Measurements from ENCODE around the gene LDLRAD4.
"Not testable (repeated sequence)": the region's sequence is repeated elsewhere in the genome, so short reads cannot be mapped to it uniquely, and the experiment has no call there.

Gene LDLRAD4

DNA sequence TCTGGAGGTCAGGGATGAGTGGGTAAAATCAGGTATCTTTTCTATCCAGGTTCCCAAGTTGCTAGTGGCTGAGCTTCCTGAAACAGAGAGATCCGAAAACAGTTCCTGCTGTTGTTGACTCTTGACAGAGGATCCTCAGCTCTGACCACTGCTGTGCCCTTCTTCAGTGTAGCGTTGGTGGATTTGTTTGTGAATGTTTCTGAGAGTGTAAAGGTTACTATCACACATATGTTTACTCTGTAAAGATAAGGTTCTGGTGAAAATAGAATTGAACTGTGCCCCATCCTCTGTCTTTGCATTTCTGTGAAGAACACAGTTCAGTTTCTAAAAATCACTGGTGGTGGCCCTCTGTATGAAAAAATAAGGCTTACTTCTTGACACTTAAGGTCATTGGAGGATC lies 119.8 kb downstream of the LDLRAD4 start:
- DNase-seq (ENCODE audit: low read depth), result no peak

DNA sequence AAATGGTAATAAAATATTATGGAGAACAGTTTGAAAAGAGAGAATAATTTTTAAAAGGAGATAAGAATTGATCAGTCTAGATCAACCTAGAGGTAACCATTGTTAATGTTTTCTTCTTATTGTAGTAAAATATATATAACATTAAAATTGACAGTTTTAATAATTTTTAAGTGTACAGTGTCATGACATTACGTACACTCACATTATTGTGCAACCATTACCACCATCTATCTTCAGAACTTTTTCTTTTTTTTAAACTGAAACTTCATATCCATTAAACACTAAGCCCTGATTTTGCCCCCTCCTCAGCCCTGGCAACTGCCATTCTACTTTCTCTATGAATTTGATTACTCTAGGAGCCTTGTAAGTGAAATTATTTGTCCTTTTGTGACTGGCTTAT lies 121.1 kb downstream of the LDLRAD4 start:
- no peak for DNase-seq (ENCODE audit: low read depth)

DNA sequence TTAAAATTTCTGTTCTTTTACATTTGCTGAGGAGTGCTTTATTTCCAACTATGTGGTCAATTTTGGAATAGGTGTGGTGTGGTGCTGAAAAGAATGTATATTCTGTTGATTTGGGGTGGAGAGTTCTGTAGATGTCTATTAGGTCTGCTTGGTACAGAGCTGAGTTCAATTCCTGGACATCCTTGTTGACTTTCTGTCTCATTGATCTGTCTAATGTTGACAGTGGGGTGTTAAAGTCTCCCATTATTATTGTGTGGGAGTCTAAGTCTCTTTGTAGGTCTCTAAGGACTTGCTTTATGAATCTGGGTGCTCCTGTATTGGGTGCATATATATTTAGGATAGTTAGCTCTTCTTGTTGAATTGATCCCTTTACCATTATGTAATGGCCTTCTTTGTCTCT lies 127.9 kb downstream of the LDLRAD4 start:
- not testable (repeated sequence) for DNase-seq (ENCODE audit: low read depth)

DNA sequence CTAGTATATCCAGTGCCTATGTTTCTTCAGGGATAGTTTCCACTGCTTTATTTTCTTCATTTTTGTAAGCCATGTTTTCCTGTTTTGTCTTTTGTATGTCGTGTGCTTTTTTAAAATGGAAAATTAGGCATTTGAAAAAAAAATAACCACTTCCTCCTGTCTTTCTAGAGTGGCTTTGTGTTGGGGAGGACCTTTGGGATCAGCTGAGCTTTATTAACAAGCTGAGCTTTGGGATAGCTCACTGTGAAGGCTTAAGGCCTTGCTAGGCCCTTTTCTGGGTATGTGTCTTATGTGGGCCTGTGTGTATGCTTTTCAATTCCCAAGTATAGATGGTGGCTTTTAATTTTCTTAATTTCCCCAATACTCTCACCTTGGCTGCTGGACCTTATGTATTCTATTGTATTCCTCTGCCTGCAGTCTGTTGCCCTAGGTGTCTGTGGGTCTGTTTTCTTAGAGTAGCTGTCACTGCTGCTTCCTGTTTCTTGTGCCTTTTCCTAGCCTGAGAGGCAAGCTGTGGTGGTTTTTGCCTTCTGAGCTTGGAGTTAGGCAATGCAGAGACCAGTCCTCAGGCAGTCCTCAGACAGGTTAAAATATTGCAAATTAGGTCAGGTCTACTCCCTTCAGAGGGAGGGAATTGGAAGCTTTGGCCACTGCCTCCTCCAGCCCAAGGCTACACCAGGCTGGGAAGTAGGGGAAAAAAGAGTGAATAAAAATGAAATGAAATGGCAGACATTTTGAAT lies 134.7 kb downstream of the LDLRAD4 start:
- DNase-seq (ENCODE audit: low read depth), result no peak

DNA sequence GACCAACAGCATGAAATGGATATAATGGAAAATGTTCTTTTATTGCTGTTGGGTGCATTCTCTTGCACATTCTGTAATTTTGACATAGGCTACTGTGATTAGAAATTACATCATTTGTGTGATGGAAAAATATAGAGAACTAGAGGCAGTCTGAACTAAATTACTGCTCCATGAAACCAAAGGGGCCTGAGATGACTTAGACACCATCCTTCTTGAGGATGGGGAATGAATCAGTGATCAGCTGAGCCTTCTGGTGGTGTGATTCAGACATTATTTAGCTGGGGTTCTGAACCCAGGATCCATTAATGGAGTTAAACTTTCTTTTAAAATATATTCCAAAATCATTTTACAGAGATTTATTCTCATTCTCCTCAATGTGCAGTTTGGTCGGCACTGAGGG lies 135.8 kb downstream of the LDLRAD4 start:
- DNase-seq (ENCODE audit: low read depth), result no peak

DNA sequence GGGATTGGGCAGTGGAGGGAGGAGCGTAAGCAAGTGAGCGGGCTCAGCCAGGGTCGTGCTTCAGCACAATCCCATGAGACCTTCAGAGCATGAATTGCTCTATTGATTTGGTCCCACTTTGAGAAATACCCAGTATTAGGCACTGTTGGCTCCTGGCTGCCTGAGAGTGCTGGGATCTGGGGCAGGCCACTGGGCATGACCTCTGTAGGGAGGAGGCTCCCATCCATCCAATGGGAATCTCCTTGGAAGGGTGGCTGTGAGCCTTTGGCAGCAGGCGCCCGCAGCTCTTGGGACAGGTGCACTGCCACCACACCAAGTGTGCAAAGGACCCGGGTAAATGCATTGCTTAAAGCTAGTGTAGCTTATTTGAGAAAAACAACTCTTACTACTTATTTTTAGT lies 137.5 kb downstream of the LDLRAD4 start:
- DNase-seq (ENCODE audit: low read depth), result no peak

DNA sequence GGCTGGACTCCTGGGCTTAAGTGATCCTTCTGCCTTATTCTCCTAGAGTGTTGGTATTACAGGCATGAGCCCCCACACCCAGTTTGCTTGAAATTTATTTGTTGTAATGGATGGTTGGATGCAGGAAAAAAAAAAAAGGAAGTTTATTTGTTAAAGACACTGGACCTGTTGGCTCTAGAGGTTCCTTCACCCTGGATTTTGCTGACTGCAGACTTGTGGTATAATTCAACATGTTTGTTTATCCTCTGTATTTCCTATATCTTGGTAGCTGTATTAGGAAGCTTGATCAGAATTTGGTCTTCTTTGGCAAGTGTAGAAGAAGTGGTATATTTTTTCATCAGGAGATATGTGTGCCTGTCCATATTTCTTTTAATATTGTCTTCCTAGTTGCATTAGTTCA lies 138.7 kb downstream of the LDLRAD4 start:
- DNase-seq (ENCODE audit: low read depth), result no peak

DNA sequence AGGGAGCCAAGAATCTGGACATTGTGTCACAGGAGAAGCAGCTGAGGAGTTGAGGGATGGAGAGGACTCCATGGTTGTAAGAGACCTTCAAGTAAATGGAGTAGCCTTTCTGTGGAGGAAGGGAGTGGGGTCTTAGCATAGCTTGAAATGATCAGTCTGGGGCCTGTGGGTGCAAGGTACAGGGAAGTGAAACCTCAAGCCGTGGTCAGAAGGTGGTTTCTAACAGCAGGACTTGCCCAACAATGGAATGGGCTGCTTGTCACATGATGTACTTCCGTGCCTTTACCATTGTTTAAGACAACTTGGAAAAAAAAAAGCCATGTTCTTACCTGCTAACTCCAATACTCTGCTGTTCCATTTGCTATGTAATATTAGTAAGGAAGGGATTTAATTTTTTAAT lies 140.7 kb downstream of the LDLRAD4 start:
- no peak for DNase-seq (ENCODE audit: low read depth)

DNA sequence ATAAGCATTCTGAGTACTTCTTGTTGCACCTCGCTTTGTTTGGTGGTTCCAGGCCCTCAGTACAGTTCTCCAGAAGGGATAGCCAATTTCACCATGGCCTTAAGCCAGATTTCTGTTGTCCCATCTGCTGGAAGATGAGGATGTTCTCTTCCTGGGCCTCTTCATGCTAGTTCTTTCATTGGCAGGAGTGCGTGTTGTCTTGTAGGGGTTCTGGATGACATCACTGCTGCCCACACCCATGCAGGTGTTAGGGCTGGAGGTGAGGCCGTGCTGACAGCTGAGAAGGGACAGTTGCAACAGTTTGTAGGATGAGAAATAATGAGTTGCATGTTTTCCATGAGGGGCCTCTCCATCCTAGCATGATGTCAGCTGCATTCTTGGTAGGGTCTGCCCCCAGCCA lies 142.9 kb downstream of the LDLRAD4 start:
- no peak for DNase-seq (ENCODE audit: low read depth)

DNA sequence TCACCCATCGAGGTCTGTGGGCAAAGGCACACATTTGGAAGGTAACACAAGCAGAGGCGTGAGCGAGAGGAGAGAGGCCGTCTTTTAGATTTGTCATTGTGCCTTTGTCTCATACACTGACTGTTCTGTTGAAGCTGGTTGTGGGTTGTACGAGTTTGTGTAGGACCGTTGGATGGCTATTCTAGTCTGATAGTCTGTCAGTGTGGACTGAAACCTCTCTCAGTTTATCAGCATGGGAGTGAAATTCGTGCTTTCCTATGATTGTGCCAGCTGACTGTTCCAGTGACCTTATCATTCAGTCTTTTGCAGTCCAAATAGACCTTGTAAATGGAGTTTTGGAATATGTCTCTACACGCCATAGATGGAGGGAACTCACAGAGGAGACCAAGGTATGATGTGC lies 143.5 kb downstream of the LDLRAD4 start:
- no peak for DNase-seq (ENCODE audit: low read depth)

DNA sequence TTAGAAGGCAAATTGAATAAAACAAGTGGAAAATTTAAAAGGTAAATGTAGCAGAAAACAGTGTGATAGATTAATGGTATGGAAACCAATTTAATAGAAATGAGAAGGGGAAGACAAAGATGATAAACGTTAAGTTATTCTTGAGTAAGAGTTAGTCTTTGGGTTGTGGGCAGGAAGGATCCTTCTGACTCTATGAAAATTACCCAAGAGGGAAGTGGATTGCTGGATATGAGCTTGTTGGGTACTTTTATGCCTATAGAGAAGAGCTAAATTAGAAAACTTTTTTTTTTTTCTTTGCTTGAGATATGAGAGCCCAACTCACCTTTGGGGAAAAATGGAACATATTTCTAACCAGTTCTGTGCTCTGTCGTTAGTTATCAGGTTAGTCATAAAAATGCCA lies 144.0 kb downstream of the LDLRAD4 start:
- no peak for DNase-seq (ENCODE audit: low read depth)

DNA sequence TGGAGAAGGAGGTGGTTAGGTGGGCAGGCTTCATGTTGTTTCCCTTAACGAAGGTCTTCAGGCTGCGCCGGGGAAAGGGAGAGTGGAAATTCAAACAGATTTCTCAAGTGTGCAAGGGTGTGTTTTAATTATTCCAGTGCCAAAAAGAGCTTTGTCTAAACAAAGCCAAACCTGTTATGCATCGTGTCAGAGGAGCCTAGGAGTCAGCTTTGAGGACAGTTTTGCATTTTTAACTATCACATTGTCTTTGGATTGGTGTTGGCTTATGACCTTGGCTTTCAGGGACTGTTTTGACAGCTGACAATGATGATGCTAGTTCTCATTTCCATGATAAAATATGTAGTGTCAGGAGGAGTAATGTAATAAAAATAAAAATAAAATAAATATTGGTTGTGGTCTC lies 144.8 kb downstream of the LDLRAD4 start:
- no peak for DNase-seq (ENCODE audit: low read depth)

DNA sequence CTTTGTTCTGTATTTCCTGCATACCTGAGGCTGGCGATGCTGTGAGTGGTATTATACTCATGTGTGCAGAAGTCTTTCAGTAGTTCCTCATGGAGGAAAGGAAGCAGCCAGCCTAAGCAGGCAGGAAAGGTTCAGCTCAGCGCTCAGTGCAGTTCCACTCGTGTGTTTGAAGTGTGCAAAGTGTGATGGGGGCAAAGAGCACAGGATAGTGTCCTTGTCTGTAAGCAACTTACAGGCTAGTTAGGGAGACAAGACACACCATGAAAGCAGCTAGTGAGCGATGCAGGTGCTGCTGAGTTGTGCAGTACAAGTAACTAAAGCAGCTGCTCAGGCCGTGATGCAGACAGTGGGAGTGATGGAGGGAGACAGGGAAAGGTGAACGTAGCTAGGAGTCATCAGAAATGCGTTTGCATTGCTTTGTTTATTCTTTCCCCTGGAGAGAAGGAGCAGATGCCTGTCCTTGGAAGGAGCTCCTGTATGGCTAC lies 146.2 kb downstream of the LDLRAD4 start:
- DNase-seq (ENCODE audit: low read depth), result no peak

DNA sequence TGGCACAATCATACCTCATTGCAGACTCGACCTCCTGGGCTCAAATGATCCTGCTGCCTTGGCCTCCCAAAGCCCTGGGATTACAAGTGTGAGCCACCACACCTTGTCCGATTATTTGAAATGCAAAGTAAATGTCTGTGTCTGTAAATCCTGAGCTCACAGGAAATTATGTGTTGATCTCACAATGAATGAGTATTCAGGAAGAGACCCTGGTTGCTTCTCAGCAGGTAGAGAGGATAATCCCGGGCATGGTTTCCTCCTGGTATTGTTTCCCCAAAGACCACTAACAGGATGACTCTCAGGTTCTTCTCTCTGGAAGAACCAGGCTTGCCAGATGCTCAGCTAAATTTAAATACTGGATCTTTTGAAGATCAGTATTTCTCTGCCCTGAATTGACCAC lies 147.6 kb downstream of the LDLRAD4 start:
- DNase-seq (ENCODE audit: low read depth), result no peak

DNA sequence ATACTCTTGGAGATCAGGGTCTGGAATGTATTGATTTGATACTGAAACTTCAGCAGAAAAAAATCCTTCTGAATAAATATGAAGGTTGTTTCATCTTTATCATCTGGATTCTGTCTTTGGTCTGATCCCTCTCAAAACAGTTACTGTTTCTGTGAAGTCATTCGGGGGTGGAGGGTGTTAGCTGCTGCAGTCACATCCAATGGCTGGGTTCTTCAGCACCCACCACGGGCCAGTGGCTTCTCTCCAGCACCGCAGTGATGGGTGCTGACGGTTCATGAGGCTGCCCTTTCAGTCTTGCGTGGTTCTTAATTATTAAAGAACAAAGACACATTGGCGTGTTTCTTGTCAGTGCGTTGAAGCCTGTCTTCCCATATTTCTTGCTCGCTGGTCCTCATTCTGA lies 148.0 kb downstream of the LDLRAD4 start:
- DNase-seq (ENCODE audit: low read depth), result no peak

DNA sequence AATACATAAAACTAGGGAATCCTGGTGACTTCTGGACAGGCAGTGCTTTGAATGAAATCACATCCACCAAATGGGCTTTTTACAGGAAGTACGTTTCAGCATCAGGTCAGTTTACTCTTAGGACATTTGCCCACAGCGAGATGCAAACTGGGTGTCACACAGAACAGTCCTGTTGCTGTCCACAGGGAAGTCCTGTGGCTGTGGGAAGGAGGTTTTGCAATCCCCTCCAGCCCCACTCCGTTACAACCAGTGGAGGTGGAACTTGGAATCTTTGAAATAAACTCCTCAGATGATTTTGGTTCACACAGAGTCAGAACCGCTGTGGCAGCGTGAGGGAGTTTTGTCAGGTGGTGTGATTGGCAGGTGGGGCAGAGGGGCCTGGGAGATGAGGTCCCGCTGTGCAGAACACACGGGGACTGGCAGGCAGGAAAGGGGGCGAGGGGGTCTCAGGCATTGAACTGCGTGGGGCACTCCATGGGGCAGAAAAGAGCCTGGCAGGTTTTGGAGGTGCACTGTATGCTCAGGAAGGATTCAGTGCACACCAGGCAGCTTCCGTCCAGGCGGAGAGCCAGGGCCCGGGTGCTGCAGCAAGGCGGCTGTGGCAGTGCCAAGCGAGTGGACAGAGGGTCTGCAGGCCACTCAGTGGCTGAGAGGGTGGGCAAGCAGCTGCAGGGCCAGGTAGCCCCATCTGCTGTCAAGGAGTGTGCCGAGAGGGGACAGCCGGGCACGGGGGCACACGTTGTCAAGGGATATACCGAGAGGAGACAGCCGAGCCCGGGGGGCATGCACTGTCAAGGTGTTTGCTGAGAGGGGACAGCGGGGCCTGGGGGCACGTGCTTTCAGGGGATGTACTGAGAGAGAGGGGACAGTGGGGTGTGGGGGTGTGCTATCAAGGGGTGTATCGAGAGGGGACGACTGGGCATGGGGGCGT lies 148.7 kb downstream of the LDLRAD4 start:
- DNase-seq (ENCODE audit: low read depth), result no peak

DNA sequence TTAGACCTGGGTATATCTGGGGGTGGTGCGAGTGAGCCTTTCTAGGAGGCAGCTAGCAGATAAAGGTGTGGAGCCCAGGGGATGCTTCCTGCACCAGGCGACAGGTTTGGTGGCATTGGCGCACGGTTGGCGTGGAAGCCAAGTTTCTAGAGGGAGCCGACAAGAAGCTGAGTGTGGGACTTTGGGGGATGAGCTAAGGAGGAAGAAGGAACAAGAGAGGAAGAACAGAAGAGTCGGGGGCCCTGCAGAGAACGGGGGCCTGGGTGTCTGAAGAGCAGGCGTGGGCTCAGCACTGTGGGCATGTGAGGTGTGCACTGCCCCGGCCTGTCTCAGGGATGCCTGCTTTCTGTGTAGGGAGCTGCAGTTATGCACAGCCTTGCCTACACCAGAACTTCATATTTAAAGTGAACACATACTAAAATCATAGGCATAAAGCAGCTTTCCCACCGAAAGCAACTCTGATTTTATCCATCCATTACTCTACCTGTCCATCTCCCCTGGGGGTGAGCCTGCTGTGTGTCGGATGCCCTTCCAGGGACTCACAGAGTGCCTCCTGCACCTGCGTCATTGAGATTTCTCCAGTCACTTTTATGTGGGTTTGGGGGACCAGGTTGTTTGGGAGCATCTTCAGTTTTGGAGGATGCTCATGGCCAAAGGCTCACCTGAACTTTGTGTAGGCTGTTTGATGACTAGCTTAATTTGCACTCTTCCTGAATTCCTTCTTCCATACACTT lies 149.7 kb downstream of the LDLRAD4 start:
- no peak for DNase-seq (ENCODE audit: low read depth)

DNA sequence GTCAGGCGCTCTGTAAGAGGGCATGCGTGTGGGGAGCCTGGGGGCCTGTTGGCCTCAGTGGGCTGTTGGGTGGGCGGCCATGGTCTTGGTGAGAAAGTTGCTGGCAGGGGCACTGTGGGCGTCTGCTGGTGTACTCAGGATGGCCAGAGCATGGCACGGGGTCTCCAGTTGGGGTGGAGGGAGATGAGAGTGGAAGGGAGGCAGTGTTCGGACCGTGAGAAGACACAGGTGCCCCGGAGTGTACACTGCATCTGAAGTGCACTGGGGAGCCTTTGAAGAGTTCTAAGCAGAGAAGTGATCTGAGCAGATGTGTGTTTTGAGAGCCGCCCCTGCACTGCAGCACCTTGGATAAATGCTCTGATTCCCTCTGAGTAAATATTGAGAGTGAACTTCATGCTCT lies 150.8 kb downstream of the LDLRAD4 start:
- DNase-seq (ENCODE audit: low read depth), result no peak

DNA sequence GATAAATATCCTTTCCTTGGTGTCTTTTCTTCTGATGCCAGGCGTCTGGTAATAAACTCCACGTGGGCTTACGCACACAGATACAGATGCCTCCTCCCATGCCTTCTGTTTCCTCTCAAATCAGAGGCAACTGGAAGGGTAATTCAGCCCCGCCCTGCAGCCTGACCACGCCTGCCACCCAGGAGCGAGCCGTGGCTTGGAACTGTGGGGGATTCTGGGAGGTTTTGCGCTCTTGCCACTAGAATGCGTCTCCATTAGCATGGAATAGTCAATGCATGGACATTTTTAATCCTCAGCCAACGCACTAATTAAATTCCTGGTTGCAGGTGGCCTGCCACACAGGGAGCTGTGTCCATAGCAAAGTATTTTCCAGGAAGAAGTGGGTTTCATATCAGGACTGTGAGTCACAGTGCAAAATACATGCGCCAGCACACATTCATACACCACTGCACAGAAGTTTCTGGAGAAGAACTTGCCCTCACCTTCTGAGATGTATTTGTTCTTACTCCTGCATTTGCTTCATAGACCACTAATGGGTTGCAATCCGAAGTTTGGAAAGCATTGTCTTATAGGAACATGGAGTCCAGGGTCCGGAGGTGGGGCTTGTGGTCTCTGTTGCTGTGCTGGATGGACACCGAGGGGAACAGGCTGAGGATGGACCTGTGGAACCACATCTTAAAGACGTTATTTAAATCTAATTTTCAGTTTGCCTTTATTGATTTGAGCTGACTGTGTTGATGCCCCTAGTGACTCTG lies 151.4 kb downstream of the LDLRAD4 start:
- DNase-seq (ENCODE audit: low read depth), result no peak

DNA sequence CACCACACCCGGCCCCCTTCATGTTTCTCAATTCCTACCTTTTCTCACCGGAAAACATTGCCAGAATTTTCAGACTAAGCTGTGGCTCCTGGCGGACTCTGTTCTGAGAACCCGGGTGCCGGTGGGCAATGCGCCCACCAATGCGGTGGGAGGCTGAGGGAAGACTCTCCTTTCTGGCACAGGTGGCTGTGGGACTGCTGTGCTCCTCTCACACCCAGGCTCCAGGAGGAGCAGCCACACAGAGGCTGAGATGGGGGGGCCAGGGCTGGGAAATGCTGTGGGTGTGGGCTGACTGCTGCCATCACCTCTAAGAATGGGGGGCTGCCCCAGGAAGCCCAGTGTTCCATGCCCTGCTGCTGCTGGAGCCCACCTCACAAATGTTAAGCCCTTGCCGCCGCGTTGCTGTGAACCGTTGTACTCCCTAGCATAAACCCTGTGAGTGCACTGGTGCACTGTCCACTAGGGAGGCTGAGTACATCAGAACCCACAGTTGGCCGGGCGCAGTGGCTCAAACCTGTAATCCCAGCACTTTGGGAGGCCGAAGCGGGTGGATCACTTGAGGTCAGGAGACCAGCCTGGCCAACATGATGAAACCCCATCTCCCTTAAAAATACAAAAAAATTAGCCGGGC lies 152.6 kb downstream of the LDLRAD4 start:
- no peak for DNase-seq (ENCODE audit: low read depth)

DNA sequence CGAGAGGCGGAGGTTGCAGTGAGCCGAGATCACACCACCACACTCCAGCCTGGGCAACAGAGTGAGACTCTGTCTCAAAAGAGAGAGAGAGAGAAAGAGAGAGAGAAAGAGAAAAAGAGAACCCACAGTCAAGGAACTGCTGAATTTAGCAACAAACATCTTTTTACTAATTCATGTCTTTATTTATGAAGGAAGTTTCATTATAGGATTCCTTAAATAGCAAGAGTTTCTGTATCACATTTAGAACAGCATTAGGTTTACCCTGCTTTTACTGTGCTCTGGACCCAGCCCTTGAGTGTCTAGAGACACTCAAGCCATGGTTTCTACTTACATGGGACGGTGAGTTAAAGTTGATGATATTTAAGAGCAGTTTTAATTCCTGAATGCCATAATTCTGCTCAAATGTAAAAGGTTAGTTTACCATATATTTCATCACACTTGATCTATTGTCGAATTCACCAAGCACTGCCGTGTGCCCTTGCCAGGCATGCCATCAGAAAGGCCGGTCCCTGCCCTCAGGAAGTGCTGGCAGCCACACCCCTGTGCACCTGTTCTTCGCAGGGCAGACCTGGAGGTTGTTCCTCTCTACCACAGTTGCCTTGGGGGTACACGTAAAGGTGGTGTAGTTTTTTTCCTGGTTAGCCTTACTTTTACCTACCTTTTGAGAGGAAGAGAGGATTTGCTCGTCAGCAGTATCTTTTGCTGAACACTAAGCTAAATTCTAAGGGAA lies 153.3 kb downstream of the LDLRAD4 start:
- no peak for DNase-seq (ENCODE audit: low read depth)
